Body of pancreas (tissue), 4 donors: ENCODE measurements around the gene SYK.

ENCODE experiments used
- CTCF ChIP-seq, 7 experiments: fragments of 450-650 bp in 4 of 7; fragments of 200-600 bp in 3 of 7; sonication (generic) in 3 of 7; IDR thresholded peaks; one replicate each; pipeline ENCODE4 v1.5.1; 2016 to 2019; ENCODE audit warnings: antibody characterized with exemption in 7 of 7
- POLR2A ChIP-seq, 3 donors: fragments of 450-650 bp; IDR thresholded peaks; one replicate each; pipeline ENCODE4 v1.6.1; 2016; ENCODE audit warnings: antibody characterized with exemption in 3 of 3, mild to moderate bottlenecking in 2 of 3

GRCh38 chr9:90868555-90868954 is 66.9 kb downstream of the SYK start:
- TF ChIP-seq CTCF (IDR thresholded peaks at IDR 0.05), result no peak
- no peak for TF ChIP-seq POLR2A (IDR thresholded peaks at IDR 0.05)
